GM23248 (cell line): Measurements from ENCODE around the gene TUFM.

Experiments
- EZH2 ChIP-seq: fragments of 200-600 bp; sonication (generic); IDR thresholded peaks from 2 replicates; pipeline ENCODE4 v1.6.1; 2018; ENCODE audit warnings: antibody characterized with exemption, mild to moderate bottlenecking; ENCODE audit not compliant: insufficient read depth, poor library complexity, severe bottlenecking
- EZH2phosphoT487 ChIP-seq: fragments of 200-600 bp; sonication (generic); IDR thresholded peaks from 2 replicates; pipeline ENCODE4 v1.6.1; 2018; ENCODE audit warnings: antibody characterized with exemption, moderate library complexity, mild to moderate bottlenecking, low read depth; ENCODE audit not compliant: insufficient read depth

- TF ChIP-seq EZH2phosphoT487 (no peak), EZH2 (no peak)
These were observed 23.1 kb upstream of the TUFM start for GRCh38 chr16:28869201-28869600.
